OCI-LY1 (cell line): ENCODE measurements around the gene CCDC47.

Source experiments
- H2AFZ ChIP-seq: fragments of 200-600 bp; sonication (generic), shearing (Covaris generic); 2 replicates; pipeline ENCODE4 v1.6.0; 2014; ENCODE audit warnings: antibody characterized with exemption, mild to moderate bottlenecking, low read length
- H3F3A ChIP-seq: fragments of 200-600 bp; sonication (generic), shearing (Covaris generic); 2 replicates; pipeline ENCODE4 v1.6.0; 2014; ENCODE audit warnings: mild to moderate bottlenecking, antibody characterized with exemption, low read length, moderate library complexity; ENCODE audit not compliant: insufficient read depth
- H3K27ac ChIP-seq: fragments of 200-600 bp; sonication (generic); 2 replicates; pipeline ENCODE4 v1.5.1; 2014; ENCODE audit warnings: low read length, mixed run types, mild to moderate bottlenecking, low read depth; ENCODE audit not compliant: poor library complexity, severe bottlenecking
- H3K27me3 ChIP-seq: fragments of 200-600 bp; sonication (generic); 2 replicates; pipeline ENCODE4 v1.6.0; 2014; ENCODE audit warnings: antibody characterized with exemption, mild to moderate bottlenecking, low read length, moderate library complexity; ENCODE audit not compliant: insufficient read depth
- H3K36me3 ChIP-seq: fragments of 200-600 bp; sonication (generic); 2 replicates; pipeline ENCODE4 v1.6.1; 2014; ENCODE audit warnings: mild to moderate bottlenecking, antibody characterized with exemption, low read length, moderate library complexity, mixed read lengths; ENCODE audit not compliant: insufficient read depth
- H3K4me1 ChIP-seq: fragments of 200-600 bp; sonication (generic); 2 replicates; pipeline ENCODE4 v1.5.1; 2014; ENCODE audit warnings: mild to moderate bottlenecking, low read length, moderate library complexity; ENCODE audit not compliant: insufficient read depth, severe bottlenecking
- H3K4me2 ChIP-seq: fragments of 200-600 bp; sonication (generic), shearing (Covaris generic); 2 replicates; pipeline ENCODE4 v1.6.1; 2014; ENCODE audit warnings: low read length
- H3K4me3 ChIP-seq: fragments of 200-600 bp; sonication (generic); 2 replicates; pipeline ENCODE4 v1.5.1; 2014; ENCODE audit warnings: low read length, low read depth, mild to moderate bottlenecking, mixed read lengths; ENCODE audit not compliant: poor library complexity, severe bottlenecking
- H3K79me2 ChIP-seq: fragments of 200-600 bp; shearing (Covaris generic); 2 replicates; pipeline ENCODE4 v1.6.1; 2016; ENCODE audit warnings: mixed run types, low read length, mixed read lengths; ENCODE audit not compliant: insufficient read depth
- H3K9ac ChIP-seq: fragments of 200-600 bp; sonication (generic), shearing (Covaris generic); 2 replicates; pipeline ENCODE4 v1.6.1; 2014; ENCODE audit warnings: mild to moderate bottlenecking, low read length, mixed read lengths
- H3K9me2 ChIP-seq: fragments of 200-600 bp; sonication (generic), shearing (Covaris generic); 2 replicates; pipeline ENCODE4 v1.6.1; 2014; ENCODE audit warnings: low read depth, mild to moderate bottlenecking, low read length, mixed read lengths
- H3K9me3 ChIP-seq: fragments of 200-600 bp; shearing (Covaris generic); 2 replicates; pipeline ENCODE4 v1.6.1; 2014; ENCODE audit warnings: low read length, mixed read lengths
- H4K20me1 ChIP-seq: fragments of 200-600 bp; sonication (generic), shearing (Covaris generic); 2 replicates; pipeline ENCODE4 v1.6.0; 2016; ENCODE audit warnings: mild to moderate bottlenecking, low read length; ENCODE audit not compliant: insufficient read depth
- EZH2 ChIP-seq: fragments of 200-600 bp; sonication (generic), shearing (Covaris generic); IDR thresholded peaks from 2 replicates; pipeline ENCODE4 v1.8.0; 2017; ENCODE audit warnings: borderline replicate concordance, mixed run types, mild to moderate bottlenecking, antibody characterized with exemption, low read length, moderate library complexity, mixed read lengths
- TF ChIP-seq, protein P1 (sequence below): fragments of 200-600 bp; sonication (generic), shearing (Covaris generic); IDR thresholded peaks from 2 replicates; pipeline ENCODE4 v1.5.1; 2017; ENCODE audit warnings: mild to moderate bottlenecking, antibody characterized with exemption, low read length, moderate library complexity, mixed read lengths

Gene CCDC47

DNA sequence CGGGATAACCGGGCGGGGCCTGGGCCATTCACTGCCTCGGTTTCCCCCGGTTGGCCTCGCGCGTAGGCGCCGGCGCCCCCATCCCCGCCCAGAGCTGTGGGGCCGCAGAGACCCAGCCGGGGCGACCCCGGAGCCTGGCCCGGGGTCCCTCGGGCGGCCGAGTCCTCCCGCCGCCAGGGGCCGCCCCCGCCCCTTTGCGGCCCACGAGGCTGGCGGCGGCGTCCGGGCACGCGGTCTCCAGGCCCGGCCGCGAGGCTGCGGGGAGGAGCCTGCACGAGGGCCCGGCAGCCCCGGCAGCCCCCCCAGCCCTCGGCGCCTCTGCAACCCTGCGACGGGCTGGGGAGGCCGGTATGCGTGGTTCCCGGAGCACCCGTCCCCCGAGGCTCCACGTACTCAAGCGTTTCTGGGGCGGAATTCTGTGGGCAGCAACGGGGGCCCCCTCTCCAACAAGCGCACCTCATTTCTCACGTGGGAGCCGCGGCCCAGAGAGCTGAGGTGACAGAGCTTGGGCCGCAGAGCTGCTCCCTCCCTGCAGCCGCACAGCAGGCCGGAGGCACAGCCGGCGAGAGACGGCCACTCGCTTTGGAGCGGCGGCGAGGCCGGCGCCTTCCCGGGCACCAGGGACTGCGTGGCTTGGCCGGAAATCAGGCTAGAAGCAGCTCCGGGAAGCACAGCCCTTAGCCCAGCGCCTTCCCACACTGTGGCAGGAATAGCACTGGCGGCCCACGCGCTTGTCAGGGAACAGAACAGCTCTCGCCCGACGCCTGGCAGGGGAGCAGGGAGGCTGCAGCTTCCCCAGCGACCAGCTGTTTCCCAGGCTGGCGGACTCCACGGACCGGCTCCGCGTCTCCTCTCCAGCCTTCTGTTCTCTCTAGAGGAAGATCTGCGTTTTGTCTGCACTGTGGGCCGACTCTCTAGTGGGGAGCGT, 72.6 kb downstream of the CCDC47 start:
- no peak overlapping the region for H2AFZ ChIP-seq
- no peaks in the 10 kb centered on the region for H3K79me2 ChIP-seq
- peaks cover 61% of the 10 kb centered on the region for H3K36me3 ChIP-seq
- no peaks in the 10 kb centered on the region for H3F3A ChIP-seq
- TF ChIP-seq, protein P1, sequence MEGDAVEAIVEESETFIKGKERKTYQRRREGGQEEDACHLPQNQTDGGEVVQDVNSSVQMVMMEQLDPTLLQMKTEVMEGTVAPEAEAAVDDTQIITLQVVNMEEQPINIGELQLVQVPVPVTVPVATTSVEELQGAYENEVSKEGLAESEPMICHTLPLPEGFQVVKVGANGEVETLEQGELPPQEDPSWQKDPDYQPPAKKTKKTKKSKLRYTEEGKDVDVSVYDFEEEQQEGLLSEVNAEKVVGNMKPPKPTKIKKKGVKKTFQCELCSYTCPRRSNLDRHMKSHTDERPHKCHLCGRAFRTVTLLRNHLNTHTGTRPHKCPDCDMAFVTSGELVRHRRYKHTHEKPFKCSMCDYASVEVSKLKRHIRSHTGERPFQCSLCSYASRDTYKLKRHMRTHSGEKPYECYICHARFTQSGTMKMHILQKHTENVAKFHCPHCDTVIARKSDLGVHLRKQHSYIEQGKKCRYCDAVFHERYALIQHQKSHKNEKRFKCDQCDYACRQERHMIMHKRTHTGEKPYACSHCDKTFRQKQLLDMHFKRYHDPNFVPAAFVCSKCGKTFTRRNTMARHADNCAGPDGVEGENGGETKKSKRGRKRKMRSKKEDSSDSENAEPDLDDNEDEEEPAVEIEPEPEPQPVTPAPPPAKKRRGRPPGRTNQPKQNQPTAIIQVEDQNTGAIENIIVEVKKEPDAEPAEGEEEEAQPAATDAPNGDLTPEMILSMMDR, result peak; percentile 19; the same call in 1 of the 2 replicates
- TF ChIP-seq EZH2, result no peak
- H3K27me3 ChIP-seq, result no peaks in the 10 kb centered on the region
- H3K4me3 ChIP-seq, result peak overlapping the region; percentile 93
- H3K9ac ChIP-seq, result peak overlapping the region; percentile 80
- peaks cover 77% of the 10 kb centered on the region for H3K4me1 ChIP-seq
- H3K9me3 ChIP-seq, result no peaks in the 10 kb centered on the region
- H3K27ac ChIP-seq, result peak overlapping the region; percentile 94
- H3K9me2 ChIP-seq, result no peaks in the 10 kb centered on the region
- H4K20me1 ChIP-seq, result no peaks in the 10 kb centered on the region
- peak overlapping the region; percentile 64 for H3K4me2 ChIP-seq

DNA sequence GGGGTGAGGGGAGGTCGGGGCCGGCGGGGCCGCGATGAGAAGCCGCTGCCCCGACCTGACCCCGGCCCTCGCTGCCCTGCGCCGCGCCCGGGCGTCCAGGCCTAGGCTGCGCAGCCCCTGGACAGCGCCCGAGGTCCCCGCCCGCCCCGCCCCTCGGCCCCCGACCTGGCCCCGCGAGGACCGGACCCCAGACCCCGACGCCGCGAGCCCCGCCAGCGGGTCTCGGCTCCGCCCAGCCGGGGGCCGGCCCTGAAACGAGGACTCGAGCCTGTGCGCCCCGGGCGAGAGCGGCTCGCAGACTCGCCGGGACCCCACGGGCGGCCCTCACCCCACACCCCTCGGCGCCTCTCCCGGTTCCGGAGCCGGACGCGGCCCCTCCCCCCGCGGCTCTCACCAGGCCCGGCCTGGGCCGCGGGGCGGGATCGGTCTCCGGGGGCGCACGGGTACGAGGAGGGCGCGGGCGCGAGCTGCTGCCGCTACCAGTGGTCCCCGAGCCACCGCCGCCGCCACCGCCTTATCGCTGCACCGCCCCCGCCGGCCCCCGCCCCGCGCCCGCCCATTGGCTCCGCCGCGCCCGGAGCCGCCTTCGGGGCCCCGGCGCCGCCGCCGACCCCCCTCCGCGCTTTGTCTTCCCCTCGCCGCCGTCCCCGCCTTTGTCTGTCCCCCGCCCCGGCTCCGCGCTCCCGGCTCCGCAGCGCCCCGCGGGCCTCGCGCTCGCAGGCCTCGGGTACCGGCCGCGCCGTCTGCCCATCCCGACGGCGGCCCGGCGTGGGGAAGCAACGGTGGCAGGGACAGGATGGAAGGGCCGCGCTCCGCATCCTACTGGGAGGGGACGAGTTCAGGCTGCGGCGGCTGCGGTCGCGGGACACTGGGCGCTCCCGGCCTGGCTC, 73.5 kb downstream of the CCDC47 start, which contains the start of gene LIMD2:
LIMD2 (minus strand) TSS at position 488 of the 890 bp plus-strand sequence. CDS start 827 bp downstream, outside the sequence.
- H3K9ac ChIP-seq, result peak within 1 kb of the TSS; percentile 98

More for the DNA sequence above, 73.5 kb downstream of the CCDC47 start, which contains the start of gene LIMD2:
- Histone ChIP-seq H3K9me2 (no peaks in the 10 kb centered on the region), H3K9me3 (no peaks in the 10 kb centered on the region), H3K79me2 (no peaks in the 10 kb centered on the region), H4K20me1 (no peaks in the 10 kb centered on the region), H3K36me3 (peaks cover 58% of the 10 kb centered on the region), H3K4me3 (peak within 1 kb of the TSS; percentile 93), H3F3A (no peaks in the 10 kb centered on the region), H2AFZ (no peak within 1 kb of the TSS), H3K4me2 (peak within 1 kb of the TSS; percentile 92), H3K27ac (peak within 1 kb of the TSS; percentile 98), H3K27me3 (no peaks in the 10 kb centered on the region), H3K4me1 (peaks cover 77% of the 10 kb centered on the region)
- TF ChIP-seq EZH2, result no peak
- TF ChIP-seq, protein P1, result no peak
